Posterior cingulate gyrus (tissue), 11 donors: Measurements from ENCODE around the gene ZNF804B.

Source experiments
- DNase-seq, 10 donors: peaks; one replicate each; pipeline versions ENCODE4 v3.0.0 to v3.0.0-alpha.2; 2020 to 2021; ENCODE audit warnings: mixed read lengths in 3 of 10
- intact Hi-C: fragments of 100-400 bp; cut with DNase I; formaldehyde crosslinking; loops from one replicate; pipeline ENCODE4 v1.15.1; 2023

The ZNF804B gene

DNA sequence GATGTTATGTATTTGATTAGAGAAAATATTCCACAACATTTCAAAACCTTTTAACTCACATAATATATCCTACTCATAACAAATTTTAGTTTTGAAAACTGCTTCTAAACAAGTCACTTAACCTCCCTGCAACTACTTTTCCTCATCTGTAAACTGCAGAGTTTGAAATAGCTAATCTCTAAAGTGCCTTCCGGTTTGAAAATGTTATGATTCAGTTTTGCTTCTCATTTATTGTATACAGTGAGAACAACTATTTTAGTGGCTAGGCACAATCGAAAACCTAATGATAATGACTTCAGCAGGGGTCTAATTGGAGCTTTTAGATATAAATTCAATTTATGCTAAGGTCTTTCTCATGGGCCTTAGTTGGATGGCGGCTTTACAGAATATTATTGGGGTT is 66.7 kb downstream of the ZNF804B start:
- intact Hi-C loops, result no loop called here
- no peak for DNase-seq

- intact Hi-C loops, result no loop called here
- DNase-seq, result no peak
Measured at GRCh38 chr7:88835147-88835728, 75.7 kb downstream of the ZNF804B start.

DNA sequence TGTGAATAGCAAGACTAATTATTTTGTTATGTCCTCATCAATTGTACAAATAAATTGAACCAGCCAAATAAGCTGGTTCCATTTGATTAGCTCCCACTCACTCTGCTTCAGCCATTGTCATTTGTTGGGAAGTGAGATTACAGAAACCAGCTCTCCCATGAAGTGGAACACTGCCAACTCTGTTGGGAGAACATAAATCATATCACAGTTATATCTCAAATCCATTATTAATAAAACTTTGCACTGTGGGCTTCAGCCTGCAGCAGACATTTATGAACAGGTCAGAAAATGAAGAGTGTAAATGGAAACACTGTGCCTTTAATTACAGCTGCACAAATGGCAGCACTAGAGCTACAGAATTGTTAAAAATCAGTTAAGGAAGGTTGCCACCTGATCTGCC is 82.7 kb downstream of the ZNF804B start:
- intact Hi-C loops, result no loop called here
- DNase-seq, result no peak

GRCh38 chr7:88845091-88845490 is 85.6 kb downstream of the ZNF804B start:
- no peak for DNase-seq
- intact Hi-C loops, result no loop called here

- intact Hi-C loops, result no loop called here
Measured at GRCh38 chr7:88851220-88851619, 91.7 kb downstream of the ZNF804B start.

GRCh38 chr7:88859288-88859687 is 99.8 kb downstream of the ZNF804B start:
- intact Hi-C loops, result no loop called here
- DNase-seq, result no peak

More at GRCh38 chr7:88851220-88851619, 91.7 kb downstream of the ZNF804B start:
- DNase-seq, result no peak

- no peak for DNase-seq
- intact Hi-C loops, result no loop called here
Measured at GRCh38 chr7:88866265-88866863, 106.9 kb downstream of the ZNF804B start.

GRCh38 chr7:88867158-88867557 is 107.7 kb downstream of the ZNF804B start:
- DNase-seq, result no peak
- intact Hi-C loops, result no loop called here

DNA sequence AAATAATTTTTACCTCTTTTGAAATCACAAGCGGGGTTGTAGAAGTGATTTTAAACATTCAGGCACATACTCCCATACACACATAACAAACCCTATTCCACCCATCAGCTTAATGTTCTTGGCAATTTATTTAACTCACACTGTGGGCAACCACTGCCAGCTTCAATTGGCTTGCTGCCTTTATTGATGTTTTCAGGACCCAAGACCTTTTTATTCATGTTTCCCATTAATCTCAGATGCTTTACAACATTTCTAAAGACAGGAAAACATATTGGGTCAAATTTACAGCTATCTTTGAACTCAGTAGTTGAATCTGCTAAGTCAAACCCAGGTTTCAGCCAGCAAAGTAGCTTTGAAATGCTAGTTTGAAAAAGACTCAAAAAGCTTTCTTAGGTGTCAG is 109.0 kb downstream of the ZNF804B start:
- no peak for DNase-seq
- intact Hi-C loops, result no loop called here

DNA sequence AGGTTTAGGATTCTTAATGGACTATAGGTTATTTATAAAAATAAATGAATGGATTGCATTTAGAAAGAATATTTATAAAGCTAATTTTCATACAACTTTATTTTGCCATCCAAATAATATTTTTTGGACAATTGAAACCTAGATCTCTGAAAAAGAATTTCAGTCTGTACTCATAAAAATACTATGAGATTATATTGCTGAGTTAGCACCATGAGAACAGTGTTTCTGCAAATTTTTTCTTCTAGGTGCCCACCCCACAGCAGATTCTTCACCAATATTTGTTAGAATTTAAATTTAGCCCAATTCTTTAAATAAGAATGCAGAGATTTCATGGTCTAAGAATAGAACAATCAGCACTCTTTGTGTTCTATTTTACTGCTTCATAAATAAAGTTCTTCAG is 121.6 kb downstream of the ZNF804B start:
- intact Hi-C loops, result no loop called here
- no peak for DNase-seq

- no peak for DNase-seq
- intact Hi-C loops, result no loop called here
Measured at GRCh38 chr7:88885131-88885530, 125.6 kb downstream of the ZNF804B start.

DNA sequence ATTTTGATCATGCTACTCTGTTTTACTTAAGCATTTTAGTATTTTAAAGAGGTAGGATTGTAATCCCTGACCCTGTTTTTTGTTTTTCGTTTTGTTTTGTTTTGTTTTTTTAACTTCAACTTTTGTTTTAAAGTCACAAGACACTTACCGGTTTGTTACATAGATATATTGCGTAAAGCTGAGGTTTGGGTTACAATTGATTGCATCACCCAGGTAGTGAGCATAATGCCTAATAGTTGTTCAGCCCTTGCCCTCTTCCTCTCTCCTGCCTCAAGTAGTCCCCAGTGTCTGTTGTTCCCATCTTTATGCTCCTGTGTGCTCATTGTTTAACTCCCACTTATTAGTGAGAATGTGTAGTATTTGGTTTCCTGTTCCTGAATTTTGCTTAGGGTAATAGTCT is 129.2 kb downstream of the ZNF804B start:
- intact Hi-C loops, result no loop called here
- DNase-seq, result no peak

GRCh38 chr7:88910516-88910915 is 151.0 kb downstream of the ZNF804B start:
- DNase-seq, result no peak
- intact Hi-C loops, result no loop called here

- intact Hi-C loops, result no loop called here
Measured at GRCh38 chr7:88912852-88913251, 153.4 kb downstream of the ZNF804B start.

GRCh38 chr7:88915615-88916014 is 156.1 kb downstream of the ZNF804B start:
- DNase-seq, result no peak
- intact Hi-C loops, result no loop called here

More at GRCh38 chr7:88912852-88913251, 153.4 kb downstream of the ZNF804B start:
- no peak for DNase-seq

DNA sequence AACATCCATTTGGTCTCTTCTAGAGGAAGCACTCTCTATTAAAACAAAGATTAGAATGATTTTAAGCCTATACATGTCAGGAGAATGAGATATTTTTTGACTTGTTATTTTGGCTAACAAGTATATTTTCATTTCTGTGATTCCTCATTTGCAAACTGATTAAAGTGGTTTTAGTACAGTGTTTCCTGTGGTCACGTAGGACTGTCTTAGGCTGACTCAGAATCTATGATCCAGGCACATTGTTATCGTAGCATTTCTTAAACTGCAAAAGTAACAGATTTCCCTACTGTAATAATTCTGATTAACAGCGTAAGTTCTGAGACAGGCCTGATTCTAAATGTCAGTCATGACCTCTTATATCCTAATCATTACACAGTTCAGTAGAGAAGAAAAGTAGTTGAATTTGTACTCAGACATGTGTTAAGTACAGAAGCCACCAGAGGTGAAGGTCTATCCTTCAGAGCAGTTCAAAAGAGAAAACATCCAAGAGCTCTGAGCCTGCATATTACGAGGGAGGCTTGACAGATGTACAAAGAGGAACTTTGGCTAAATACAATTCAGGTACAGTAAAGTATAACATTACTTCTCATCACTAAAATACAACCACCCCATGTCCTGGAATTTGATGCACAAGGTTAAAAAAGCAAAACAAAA is 160.1 kb downstream of the ZNF804B start:
- no peak for DNase-seq
- intact Hi-C loops, result no loop called here

DNA sequence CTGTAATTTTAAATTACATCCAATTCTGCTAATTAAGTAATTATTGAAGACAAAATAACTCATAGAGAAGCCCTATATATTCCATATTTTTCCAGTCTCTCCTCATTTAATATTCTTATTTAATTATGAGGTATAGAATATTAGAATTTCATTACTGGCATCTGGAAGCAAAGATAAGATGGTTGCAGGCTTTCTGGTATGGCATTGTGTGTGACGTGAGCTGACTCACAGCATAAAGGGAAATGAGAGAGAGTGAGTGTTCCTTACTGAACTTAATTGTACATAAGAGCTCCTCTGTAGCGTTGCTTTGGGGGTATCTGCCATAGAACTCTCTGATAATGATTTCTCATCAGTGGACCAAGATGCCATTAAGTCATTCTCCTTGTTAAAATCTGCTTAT is 163.4 kb downstream of the ZNF804B start:
- intact Hi-C loops, result no loop called here
- DNase-seq, result no peak

GRCh38 chr7:88928276-88928675 is 168.8 kb downstream of the ZNF804B start:
- intact Hi-C loops, result no loop called here
- DNase-seq, result no peak

- intact Hi-C loops, result no loop called here
- DNase-seq, result no peak
Measured at GRCh38 chr7:88929719-88930118, 170.2 kb downstream of the ZNF804B start.

GRCh38 chr7:88933285-88933684 is 173.8 kb downstream of the ZNF804B start:
- intact Hi-C loops, result no loop called here
- DNase-seq, result no peak

DNA sequence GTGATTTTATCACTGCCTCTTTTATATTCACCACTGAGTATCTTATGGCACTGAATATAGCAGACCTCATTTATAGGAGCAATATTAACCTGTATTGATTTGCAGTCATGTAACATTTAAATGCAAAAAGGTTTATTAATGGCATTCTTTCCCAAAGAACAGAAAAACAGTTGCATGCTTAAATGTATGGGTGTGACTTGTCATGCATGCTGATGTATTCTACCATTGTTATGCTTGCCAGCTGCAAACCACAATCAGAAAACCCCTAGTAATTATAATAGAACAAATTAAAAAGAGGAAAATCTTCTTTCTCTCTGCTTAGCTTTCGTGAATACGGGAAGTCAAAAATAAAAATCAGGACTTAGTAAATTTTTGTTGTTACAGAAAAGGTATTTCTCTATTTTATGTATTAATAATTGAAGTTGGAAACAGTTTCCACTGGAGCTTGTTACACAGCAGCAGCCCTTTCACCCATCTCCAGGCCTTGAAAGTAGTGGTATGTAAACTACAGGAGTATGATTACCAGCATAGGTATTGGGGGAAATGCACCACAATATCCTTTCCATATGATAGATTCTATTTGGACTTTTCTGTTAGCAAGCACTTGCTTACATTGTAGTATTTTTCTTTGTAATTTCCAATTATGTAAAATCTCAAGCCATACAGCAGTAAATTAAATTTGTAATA is 183.5 kb downstream of the ZNF804B start:
- DNase-seq, result no peak
- intact Hi-C loops, result no loop called here

DNA sequence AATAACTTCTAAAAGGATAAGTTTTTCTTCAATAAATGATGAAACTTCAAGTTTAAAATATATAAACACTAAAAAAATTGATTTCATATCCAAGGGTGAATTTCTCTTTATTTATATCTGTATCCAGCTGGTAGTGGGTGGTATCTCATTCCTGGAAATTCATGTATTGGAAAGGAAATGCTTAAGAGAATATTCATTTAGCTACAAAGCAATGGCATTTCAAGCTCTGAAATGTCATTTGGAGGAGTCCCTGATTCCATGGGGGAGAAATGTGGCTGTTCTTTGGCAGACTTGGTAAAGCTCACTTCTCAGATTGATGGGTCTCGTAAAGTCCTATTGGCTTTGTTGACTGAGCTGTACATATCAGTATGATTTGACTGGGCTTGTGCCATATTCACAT is 192.3 kb downstream of the ZNF804B start:
- intact Hi-C loops, result no loop called here
- DNase-seq, result no peak
